Esophagus squamous epithelium (tissue), 4 donors: ENCODE measurements around the gene RABGEF1.
"Not testable (repeated sequence)": the region's sequence is repeated elsewhere in the genome, so short reads cannot be mapped to it uniquely, and the experiment has no call there.

Source experiments
- POLR2A ChIP-seq, 4 donors: fragments of 450-650 bp; IDR thresholded peaks; one replicate each; pipeline ENCODE4 v1.6.1; 2017; ENCODE audit warnings: antibody characterized with exemption in 4 of 4, mild to moderate bottlenecking in 4 of 4, moderate library complexity in 3 of 4
- TF ChIP-seq, protein P1 (sequence below), 6 experiments: fragments of 450-650 bp in 4 of 6; fragments of 200-600 bp in 2 of 6; sonication (generic) in 2 of 6; IDR thresholded peaks; one replicate each; pipeline ENCODE4 v1.5.1; 2016 to 2019; ENCODE audit warnings: antibody characterized with exemption in 6 of 6, mild to moderate bottlenecking in 4 of 6, moderate library complexity in 4 of 6

DNA sequence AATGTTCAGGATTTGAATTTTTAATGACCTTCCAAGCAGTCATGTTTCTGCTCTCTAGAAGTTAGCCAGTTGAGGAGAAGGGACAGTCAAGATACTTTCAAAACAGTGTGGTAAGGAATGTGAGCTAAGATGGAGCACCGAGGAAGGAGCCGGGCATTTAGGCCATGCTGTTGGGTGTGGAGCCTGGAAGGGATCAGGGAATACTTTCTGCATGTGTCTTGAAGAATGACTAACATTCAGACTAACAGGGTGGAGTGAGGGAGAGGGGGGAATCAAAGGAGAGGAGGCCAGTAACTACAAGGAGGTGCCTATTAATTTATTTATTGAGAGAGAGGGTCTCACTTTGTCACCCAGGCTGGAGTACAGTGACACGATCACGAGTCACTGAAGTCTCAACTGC lies 1.8 kb downstream of the RABGEF1 start:
- TF ChIP-seq, protein P1, sequence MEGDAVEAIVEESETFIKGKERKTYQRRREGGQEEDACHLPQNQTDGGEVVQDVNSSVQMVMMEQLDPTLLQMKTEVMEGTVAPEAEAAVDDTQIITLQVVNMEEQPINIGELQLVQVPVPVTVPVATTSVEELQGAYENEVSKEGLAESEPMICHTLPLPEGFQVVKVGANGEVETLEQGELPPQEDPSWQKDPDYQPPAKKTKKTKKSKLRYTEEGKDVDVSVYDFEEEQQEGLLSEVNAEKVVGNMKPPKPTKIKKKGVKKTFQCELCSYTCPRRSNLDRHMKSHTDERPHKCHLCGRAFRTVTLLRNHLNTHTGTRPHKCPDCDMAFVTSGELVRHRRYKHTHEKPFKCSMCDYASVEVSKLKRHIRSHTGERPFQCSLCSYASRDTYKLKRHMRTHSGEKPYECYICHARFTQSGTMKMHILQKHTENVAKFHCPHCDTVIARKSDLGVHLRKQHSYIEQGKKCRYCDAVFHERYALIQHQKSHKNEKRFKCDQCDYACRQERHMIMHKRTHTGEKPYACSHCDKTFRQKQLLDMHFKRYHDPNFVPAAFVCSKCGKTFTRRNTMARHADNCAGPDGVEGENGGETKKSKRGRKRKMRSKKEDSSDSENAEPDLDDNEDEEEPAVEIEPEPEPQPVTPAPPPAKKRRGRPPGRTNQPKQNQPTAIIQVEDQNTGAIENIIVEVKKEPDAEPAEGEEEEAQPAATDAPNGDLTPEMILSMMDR (IDR thresholded peaks at IDR 0.05) = not testable (repeated sequence)
- TF ChIP-seq POLR2A (IDR thresholded peaks at IDR 0.05) = not testable (repeated sequence)
